H1 (cell line): ENCODE measurements around the gene NEURL1. TPM values are rescaled to one million over a fixed set of nuclear protein-coding genes. Genes with fewer than 3 reads are reported as not detected.

Experiments
- CHD1 ChIP-seq: IDR thresholded peaks from 2 replicates; pipeline ENCODE4 v1.6.1; 2012; ENCODE audit warnings: low read depth, low read length, improper control_type of control experiment
- HDAC2 ChIP-seq, 2 experiments: fragments of 300-600 bp in 1 of 2; sonication (generic) in 1 of 2; IDR thresholded peaks; 2 replicates each; pipeline ENCODE4 v1.6.1; 2011 to 2012; ENCODE audit warnings: low read depth in 2 of 2, low read length in 2 of 2, mild to moderate bottlenecking in 2 of 2, moderate library complexity in 2 of 2, borderline replicate concordance in 1 of 2, inconsistent platforms in 1 of 2
- POLR2A ChIP-seq, 2 experiments: IDR thresholded peaks; 1 replicate in 1 of 2; 2 replicates in 1 of 2; pipeline ENCODE4 v1.6.1; 2011; ENCODE audit warnings: low read depth in 2 of 2, low read length in 2 of 2, mild to moderate bottlenecking in 2 of 2; ENCODE audit errors: control extremely low read depth in 1 of 2
- SP4 ChIP-seq: IDR thresholded peaks from 2 replicates; pipeline ENCODE4 v1.6.1; 2012; ENCODE audit warnings: low read length, inconsistent platforms
- polyA plus RNA-seq, 7 experiments: library from polyadenylated mRNA; depleted of rRNA in 3 of 7; stranded (reverse) in 5 of 7; unstranded in 2 of 7; fragments of >200 nt in 5 of 7; fragments of 200-250 nt in 2 of 7; gene quantifications; 1 replicate in 5 of 7; 2 replicates in 1 of 7; 4 replicates in 1 of 7; pipeline versions ENCODE4 v1.2.1 to v1.2.3, GENCODE V29; 2011 to 2013; ENCODE audit warnings: missing spikeins in 2 of 7, mixed read lengths in 2 of 7
- total RNA-seq: library from RNA; stranded (reverse); fragmentation: NEBNext Ultra II Directional; extraction: Animal tissue kit (Norgen Biotek cat#: 25700); gene quantifications from 2 replicates; pipeline ENCODE4 v1.2.1, GENCODE V29; 2021
- TF ChIP-seq, protein P1 (sequence below), 3 experiments: IDR thresholded peaks; 1 replicate in 2 of 3; 2 replicates in 1 of 3; pipeline versions ENCODE4 v1.5.1 to v1.6.1; 2011; ENCODE audit warnings: low read length in 3 of 3, mild to moderate bottlenecking in 3 of 3, inconsistent platforms in 2 of 3, low read depth in 1 of 3, moderate library complexity in 1 of 3; ENCODE audit not compliant: insufficient read depth in 1 of 3; ENCODE audit errors: control extremely low read depth in 1 of 3

Gene NEURL1
- total and polyA plus RNA-seq, 2 of the 8 experiments (the other 6 are each of a cell fraction or from before 2014, with no cell fraction given) = 0.54 to 0.58 TPM

DNA sequence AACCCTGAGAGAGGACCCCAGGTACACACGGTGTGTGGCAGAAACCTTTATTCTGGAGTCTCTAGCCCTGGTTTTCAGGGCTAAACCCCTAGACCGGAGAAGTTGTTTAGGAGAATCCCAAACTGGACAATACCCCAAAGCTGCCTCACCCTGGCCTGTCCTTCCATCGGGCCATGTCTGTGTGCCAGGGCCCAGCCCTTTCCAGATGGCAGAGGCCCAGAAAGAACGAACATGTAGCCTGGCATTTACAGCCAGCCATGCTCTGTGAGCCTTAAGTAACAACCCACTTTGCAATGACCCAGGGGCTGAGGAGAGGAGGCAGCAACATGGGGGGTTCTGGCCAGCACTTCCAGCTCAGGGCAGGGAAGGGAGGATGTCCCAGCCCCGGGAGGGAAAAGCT, 142.1 kb downstream of the NEURL1 start (continued):
- TF ChIP-seq, protein P1, sequence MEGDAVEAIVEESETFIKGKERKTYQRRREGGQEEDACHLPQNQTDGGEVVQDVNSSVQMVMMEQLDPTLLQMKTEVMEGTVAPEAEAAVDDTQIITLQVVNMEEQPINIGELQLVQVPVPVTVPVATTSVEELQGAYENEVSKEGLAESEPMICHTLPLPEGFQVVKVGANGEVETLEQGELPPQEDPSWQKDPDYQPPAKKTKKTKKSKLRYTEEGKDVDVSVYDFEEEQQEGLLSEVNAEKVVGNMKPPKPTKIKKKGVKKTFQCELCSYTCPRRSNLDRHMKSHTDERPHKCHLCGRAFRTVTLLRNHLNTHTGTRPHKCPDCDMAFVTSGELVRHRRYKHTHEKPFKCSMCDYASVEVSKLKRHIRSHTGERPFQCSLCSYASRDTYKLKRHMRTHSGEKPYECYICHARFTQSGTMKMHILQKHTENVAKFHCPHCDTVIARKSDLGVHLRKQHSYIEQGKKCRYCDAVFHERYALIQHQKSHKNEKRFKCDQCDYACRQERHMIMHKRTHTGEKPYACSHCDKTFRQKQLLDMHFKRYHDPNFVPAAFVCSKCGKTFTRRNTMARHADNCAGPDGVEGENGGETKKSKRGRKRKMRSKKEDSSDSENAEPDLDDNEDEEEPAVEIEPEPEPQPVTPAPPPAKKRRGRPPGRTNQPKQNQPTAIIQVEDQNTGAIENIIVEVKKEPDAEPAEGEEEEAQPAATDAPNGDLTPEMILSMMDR (IDR thresholded peaks at IDR 0.05; ENCODE audit: control extremely low read depth in 1 of 3, insufficient read depth in 1 of 3, low read depth in 1 of 3, low read length in 3 of 3) = no peak
- TF ChIP-seq CHD1 = no peak
- TF ChIP-seq POLR2A (IDR thresholded peaks at IDR 0.05; ENCODE audit: control extremely low read depth in 1 of 2, low read depth in 2 of 2, low read length in 2 of 2) = no peak
- TF ChIP-seq HDAC2 (IDR thresholded peaks at IDR 0.05; ENCODE audit: borderline replicate concordance in 1 of 2, low read depth in 2 of 2, low read length in 2 of 2) = no peak
- TF ChIP-seq SP4 = no peak
